GM18499 (cell line): ENCODE measurements around the gene CCNT1.
"Not testable (repeated sequence)": the region's sequence is repeated elsewhere in the genome, so short reads cannot be mapped to it uniquely, and the experiment has no call there.

ENCODE experiments used
- ATAC-seq: cut with Tn5 transposase; IDR thresholded peaks from one replicate; pipeline ENCODE4 v1.9.1; 2021; ENCODE audit warnings: moderate number of reproducible peaks; ENCODE audit not compliant: insufficient read depth, unreplicated experiment

Gene CCNT1

GRCh38 chr12:48716493-48717251 is at the start of gene CCNT1:
Gene CCNT1, minus strand, starts transcription at chr12:48716707. Its CDS starts 32 bp downstream, at chr12:48716675.
- ATAC-seq, result peak; percentile 89

GRCh38 chr12:48765753-48766162 is 49.3 kb upstream of the CCNT1 start:
- ATAC-seq, result no peak

DNA sequence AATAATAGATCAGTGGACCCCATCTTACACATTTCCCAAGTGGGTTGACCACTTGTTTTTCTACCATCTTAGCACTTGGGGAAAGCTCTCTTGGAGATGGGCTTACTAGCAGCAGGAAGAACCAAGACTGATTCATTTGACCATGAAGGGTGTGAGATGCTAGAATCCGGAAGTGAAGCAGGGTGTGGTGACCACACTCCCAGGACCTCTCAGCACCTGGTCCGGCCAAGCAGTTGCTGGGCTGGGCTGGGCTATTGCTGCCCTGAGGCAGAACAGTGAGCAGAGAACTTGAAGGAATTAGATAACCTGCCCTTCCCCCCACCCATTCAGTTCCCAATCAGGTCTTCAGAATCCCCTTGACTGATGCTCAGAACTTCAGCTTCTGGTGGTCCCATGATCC is 48.0 kb upstream of the CCNT1 start:
- ATAC-seq, result no peak

DNA sequence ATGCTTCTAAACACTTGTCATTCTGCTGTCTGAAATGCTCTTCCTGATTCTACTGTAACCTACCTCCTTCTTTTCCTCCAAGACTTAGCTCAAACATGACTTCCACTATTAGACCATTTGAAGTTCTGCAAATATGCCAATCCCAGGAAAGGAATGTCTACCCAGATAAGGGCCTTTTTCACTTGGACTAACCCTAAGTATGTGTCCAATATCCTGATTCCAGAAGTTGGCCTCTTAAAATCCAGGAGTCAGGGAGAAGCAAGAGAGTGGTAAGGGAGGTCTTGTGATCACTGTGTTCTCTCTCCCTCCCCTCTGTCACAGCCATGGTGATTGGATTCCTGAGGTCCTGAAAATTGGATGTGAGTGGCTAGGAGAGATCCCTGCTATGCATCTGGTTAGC is 42.2 kb upstream of the CCNT1 start:
- ATAC-seq, result no peak

- ATAC-seq, result no peak
Measured at GRCh38 chr12:48758186-48758585, 41.7 kb upstream of the CCNT1 start.

GRCh38 chr12:48750769-48751356 is 34.4 kb upstream of the CCNT1 start:
- no peak for ATAC-seq

GRCh38 chr12:48750215-48750614 is 33.7 kb upstream of the CCNT1 start:
- ATAC-seq, result no peak

- no peak for ATAC-seq
Measured at GRCh38 chr12:48744251-48745008, 27.9 kb upstream of the CCNT1 start.

DNA sequence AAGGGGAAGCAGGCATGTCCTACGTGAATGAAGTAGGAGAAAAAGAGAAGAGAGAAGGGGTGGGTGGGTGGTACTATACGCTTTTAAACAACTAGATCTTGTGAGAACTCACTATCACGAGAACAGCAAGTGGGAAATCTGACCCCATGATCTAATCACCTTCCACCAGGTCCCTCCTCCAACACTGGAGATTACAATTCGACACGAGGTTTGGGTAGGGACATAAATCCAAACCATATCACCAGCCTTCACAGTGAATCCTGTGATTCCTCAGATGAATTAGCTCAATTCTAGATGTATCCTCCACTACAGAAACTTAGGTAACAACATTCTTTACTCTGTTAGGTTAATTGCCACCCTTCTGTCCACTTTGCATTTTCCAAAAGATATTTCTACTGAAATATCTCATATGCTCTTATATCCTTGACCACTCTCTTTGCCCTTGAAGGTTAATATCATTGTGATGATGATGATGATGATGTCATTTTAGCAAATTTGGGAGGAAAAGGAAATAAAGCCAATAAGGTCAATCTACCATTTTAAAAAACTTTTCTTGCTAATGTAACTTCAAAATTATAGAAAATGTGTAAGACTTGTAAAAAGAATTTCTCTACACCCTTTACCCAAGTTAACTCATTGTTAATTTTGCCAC is 23.2 kb upstream of the CCNT1 start:
- ATAC-seq, result no peak

DNA sequence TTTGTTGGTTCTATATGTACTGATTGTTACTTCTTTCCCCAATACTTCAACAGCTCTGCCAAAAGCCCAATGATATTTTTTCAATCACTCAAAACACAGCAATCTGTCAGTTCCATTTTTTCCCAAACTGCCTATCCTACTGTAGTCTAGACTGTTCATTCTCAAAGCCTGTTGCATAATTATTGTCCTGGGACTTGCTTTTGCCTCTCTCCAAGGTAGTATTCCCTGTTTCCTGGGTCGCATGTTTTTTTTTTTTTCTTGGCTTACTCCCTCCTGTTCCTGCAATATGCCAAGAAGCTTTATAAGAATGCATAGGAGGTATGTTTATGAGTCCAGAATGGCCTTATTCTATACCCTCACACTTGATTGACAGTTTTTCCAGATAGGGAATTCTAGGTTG is 19.9 kb upstream of the CCNT1 start:
- no peak for ATAC-seq

GRCh38 chr12:48728807-48729206 is 12.3 kb upstream of the CCNT1 start:
- ATAC-seq, result no peak

- ATAC-seq, result not testable (repeated sequence)
Measured at GRCh38 chr12:48720737-48721136, 4.2 kb upstream of the CCNT1 start.

GRCh38 chr12:48720171-48720570 is 3.7 kb upstream of the CCNT1 start:
- not testable (repeated sequence) for ATAC-seq

DNA sequence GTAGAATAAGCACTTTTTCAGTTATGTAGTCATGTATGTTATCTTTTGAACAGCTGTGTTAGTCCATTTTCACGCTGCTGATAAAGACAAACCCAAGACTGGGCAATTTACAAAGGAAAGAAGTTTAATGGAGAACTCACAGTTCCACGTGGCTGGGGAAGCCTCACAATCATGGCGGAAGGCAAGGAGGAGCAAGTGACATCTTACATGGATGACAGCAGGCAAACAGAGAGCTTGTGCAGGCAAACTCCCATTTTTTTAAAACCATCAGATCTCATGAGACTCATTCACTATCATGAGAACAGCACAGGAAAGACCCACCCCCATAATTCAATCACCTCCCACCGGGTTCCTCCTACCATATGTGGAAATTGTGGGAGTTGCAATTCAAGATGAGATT is 2.5 kb upstream of the CCNT1 start:
- ATAC-seq, result not testable (repeated sequence)

- ATAC-seq, result no peak
Measured at GRCh38 chr12:48717252-48717695, 767 bp upstream of the CCNT1 start.

GRCh38 chr12:48716168-48716492 is 377 bp downstream of the CCNT1 start:
- ATAC-seq, result no peak

DNA sequence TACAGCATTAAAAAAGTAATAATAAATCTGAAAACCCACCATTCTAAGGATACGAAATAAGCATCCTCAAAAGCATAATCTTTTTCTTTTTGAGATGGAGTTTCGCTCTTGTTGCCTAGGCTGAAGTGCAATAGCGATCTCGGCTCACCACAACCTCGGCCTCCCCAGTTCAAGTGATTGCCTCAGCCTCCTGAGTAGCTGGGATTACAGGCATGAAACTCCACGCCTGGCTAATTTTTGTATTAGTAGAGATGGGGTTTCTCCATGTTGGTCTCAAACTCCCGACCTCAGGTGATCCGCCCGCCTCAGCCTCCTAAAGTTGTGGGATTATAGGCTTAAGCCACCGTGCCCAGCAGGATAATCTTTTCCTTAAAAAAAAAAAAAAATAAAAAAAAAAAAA is 4.3 kb downstream of the CCNT1 start:
- no peak for ATAC-seq

GRCh38 chr12:48698822-48699221 is 17.7 kb downstream of the CCNT1 start:
- ATAC-seq, result not testable (repeated sequence)

- ATAC-seq, result no peak
Measured at GRCh38 chr12:48696626-48697025, 19.9 kb downstream of the CCNT1 start.

DNA sequence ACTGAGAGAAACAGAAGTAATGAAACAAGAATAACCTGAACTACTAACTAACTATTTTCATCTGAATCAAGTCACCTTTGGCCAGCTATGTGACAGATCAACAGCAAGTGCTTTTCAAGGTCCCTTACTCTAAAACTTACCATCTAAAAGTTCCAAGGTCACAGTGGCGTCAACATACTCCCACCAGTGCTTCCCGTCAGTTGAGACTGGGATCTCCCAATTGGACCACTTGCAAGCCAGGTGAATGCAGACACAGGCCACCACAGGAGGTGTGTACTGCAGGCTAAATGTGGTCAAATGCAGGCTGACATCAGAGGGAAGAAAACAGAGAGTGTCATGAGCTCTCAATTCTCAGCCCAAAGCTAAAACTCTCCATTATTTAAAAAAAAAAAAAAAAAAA is 20.6 kb downstream of the CCNT1 start:
- no peak for ATAC-seq

DNA sequence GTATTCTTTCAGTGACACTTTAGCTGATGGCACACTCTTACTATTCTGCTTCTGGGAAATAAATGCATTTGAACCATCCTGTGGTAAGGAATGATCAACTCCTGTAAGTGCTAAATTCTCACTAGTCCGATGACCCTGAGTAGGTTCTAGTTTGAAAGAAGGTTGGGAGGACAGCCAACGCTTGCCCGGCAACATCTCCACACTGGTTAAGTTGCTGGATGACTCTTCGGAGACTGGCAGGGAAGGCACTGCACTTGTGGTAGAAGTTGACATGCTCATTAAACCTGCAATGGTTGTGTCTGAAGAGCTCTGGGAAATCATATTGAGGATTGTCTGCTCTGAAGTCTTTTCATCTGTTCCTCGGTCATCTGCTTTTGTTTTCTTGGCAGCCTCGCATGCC is 22.5 kb downstream of the CCNT1 start:
- ATAC-seq, result no peak
